Neural progenitor cell (in vitro differentiated cells): ENCODE measurements around the gene MFAP3.

Experiments used
- EZH2 ChIP-seq: fragments of 200-600 bp; sonication (generic); IDR thresholded peaks from 2 replicates; pipeline ENCODE4 v1.6.1; 2017; ENCODE audit warnings: antibody characterized with exemption, mild to moderate bottlenecking, moderate library complexity
- TF ChIP-seq, protein P1 (sequence below): fragments of 200-600 bp; sonication (generic); IDR thresholded peaks from 2 replicates; pipeline ENCODE4 v1.5.1; 2017; ENCODE audit warnings: antibody characterized with exemption, mild to moderate bottlenecking

DNA sequence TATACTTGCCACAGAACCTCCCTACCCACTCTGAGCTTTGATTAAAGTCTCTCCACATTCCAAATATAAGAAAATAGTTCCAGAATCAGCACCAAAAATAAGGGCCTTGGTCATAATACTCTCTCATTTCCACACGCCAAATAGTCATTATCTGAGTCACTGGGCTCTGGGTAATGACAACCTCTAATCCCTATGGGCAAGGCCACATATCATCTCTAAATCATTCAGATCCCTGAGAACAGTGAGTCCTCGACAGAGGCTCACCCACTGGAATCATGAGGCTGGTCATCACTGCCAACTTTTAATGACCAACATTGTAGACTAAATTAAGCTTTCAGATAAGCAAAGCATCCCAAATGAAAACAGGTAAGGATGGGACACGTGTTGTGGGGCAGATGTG lies 28.1 kb upstream of the MFAP3 start:
- TF ChIP-seq, protein P1, sequence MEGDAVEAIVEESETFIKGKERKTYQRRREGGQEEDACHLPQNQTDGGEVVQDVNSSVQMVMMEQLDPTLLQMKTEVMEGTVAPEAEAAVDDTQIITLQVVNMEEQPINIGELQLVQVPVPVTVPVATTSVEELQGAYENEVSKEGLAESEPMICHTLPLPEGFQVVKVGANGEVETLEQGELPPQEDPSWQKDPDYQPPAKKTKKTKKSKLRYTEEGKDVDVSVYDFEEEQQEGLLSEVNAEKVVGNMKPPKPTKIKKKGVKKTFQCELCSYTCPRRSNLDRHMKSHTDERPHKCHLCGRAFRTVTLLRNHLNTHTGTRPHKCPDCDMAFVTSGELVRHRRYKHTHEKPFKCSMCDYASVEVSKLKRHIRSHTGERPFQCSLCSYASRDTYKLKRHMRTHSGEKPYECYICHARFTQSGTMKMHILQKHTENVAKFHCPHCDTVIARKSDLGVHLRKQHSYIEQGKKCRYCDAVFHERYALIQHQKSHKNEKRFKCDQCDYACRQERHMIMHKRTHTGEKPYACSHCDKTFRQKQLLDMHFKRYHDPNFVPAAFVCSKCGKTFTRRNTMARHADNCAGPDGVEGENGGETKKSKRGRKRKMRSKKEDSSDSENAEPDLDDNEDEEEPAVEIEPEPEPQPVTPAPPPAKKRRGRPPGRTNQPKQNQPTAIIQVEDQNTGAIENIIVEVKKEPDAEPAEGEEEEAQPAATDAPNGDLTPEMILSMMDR: no peak
- TF ChIP-seq EZH2: no peak
